K562 (cell line): ENCODE results near the gene CHRNE. TPM values are rescaled to one million over a fixed set of nuclear protein-coding genes. Genes with fewer than 3 reads are reported as not detected.
A peak's percentile ranks its signal among the peaks of the same experiment; 100 is the strongest.

Experiments
- ATAC-seq: fragments of 200-7000 bp; cut with Tn5 transposase; 3 replicates; pipeline ENCODE4 v1.9.1; 2020; ENCODE audit warnings: moderate library complexity
- BruUV-seq: library from RNA; stranded (reverse); fragments of 400-500 nt; replicated peaks from 2 replicates; lab custom pipeline; 2021; lab: Mats Ljungman, UMichigan
- CTCF ChIA-PET: fragments of 300-600 bp; formaldehyde crosslinking; extraction: SDS; loops from one replicate; lab custom pipeline; 2021; ENCODE audit warnings: low intra/inter-chr PET ratio; lab: Yijun Ruan, JAX
- POLR2A ChIA-PET: fragments of 300-600, 350-650 bp; sonication (Branson Sonifier 250); formaldehyde crosslinking; extraction: SDS; loops from one replicate; lab custom pipeline; 2021; ENCODE audit warnings: antibody characterized with exemption, inconsistent platforms; lab: Yijun Ruan, JAX
- DNase-seq, 4 experiments: peaks; one replicate each; pipeline versions ENCODE4 v3.0.0 to v3.0.0-alpha.2; 2011 to 2018; ENCODE audit warnings: low spot score in 3 of 4, mixed read lengths in 3 of 4; ENCODE audit errors: extremely low read depth in 1 of 4
- FAIRE-seq: peaks from 2 replicates; lab custom pipeline; 2011; peaks lifted over from hg19 to GRCh38; lab: Jason Lieb, UNC
- H2AFZ ChIP-seq: 2 replicates; pipeline ENCODE4 v1.6.0; 2011; ENCODE audit warnings: low read depth, low read length, control low read depth, inconsistent platforms
- H3K27ac ChIP-seq: fragments of 200-600 bp; 3 replicates; pipeline ENCODE4 v1.8.0; 2011; ENCODE audit warnings: low read depth, mild to moderate bottlenecking, control low read depth, inconsistent platforms, low read length, moderate library complexity, mixed read lengths; ENCODE audit errors: extremely low read depth
- H3K27me3 ChIP-seq, 2 experiments: fragments of 300-600 bp in 1 of 2; 2 replicates in 1 of 2; 3 replicates in 1 of 2; pipeline versions ENCODE4 v1.6.0 to v1.8.0; 2011; ENCODE audit warnings: inconsistent platforms in 2 of 2, low read length in 2 of 2, mild to moderate bottlenecking in 1 of 2, mixed read lengths in 1 of 2, moderate library complexity in 1 of 2; ENCODE audit not compliant: control insufficient read depth in 2 of 2, insufficient read depth in 2 of 2
- H3K36me3 ChIP-seq: fragments of 300-600 bp; 3 replicates; pipeline ENCODE4 v1.8.0; 2011; ENCODE audit warnings: mild to moderate bottlenecking, low read length, inconsistent platforms; ENCODE audit not compliant: control insufficient read depth, insufficient read depth
- H3K4me1 ChIP-seq, 2 experiments: fragments of 200-600 bp in 1 of 2; replicated peaks in 1 of 2; 2 replicates in 1 of 2; 3 replicates in 1 of 2; pipeline versions ENCODE4 v1.5.1 to v1.8.0; 2011; ENCODE audit warnings: inconsistent platforms in 2 of 2, low read length in 2 of 2, mild to moderate bottlenecking in 1 of 2, mixed read lengths in 1 of 2, moderate library complexity in 1 of 2; ENCODE audit not compliant: control insufficient read depth in 2 of 2, insufficient read depth in 2 of 2
- H3K4me2 ChIP-seq: 2 replicates; pipeline ENCODE4 v1.6.1; 2011; ENCODE audit warnings: low read length, control low read depth, inconsistent platforms, mixed read lengths; ENCODE audit not compliant: insufficient read depth
- H3K4me3 ChIP-seq: fragments of 200-600 bp; sonication (generic), shearing (Covaris generic); 2 replicates; pipeline ENCODE4 v1.5.1; 2016; ENCODE audit warnings: control low read depth, inconsistent platforms
- H3K79me2 ChIP-seq: fragments of 200-600 bp; 3 replicates; pipeline ENCODE4 v1.8.0; 2011; ENCODE audit warnings: low read length, inconsistent platforms; ENCODE audit not compliant: control insufficient read depth, insufficient read depth
- H3K9ac ChIP-seq, 2 experiments: 2 replicates each; pipeline versions ENCODE4 v1.6.0 to v1.6.1; 2011; ENCODE audit warnings: low read depth in 2 of 2, low read length in 2 of 2, control low read depth in 1 of 2, inconsistent platforms in 1 of 2, mild to moderate bottlenecking in 1 of 2, mixed read lengths in 1 of 2; ENCODE audit not compliant: insufficient read depth in 1 of 2
- H3K9me1 ChIP-seq: one replicate; pipeline ENCODE4 v1.6.0; 2011; ENCODE audit warnings: inconsistent platforms, mild to moderate bottlenecking, low read length, moderate library complexity; ENCODE audit not compliant: control insufficient read depth, insufficient read depth
- H3K9me3 ChIP-seq: replicated peaks from 2 replicates; pipeline ENCODE4 v1.5.1; 2011; ENCODE audit warnings: low read depth, low read length, inconsistent platforms; ENCODE audit not compliant: control insufficient read depth, insufficient read depth
- H4K20me1 ChIP-seq: replicated peaks from 2 replicates; pipeline ENCODE4 v1.6.1; 2011; ENCODE audit warnings: low read length, inconsistent platforms, mixed read lengths; ENCODE audit not compliant: control insufficient read depth, insufficient read depth
- ARID1B ChIP-seq: fragments of 450-650 bp; IDR thresholded peaks from 2 replicates; pipeline ENCODE4 v1.6.1; 2016; ENCODE audit warnings: antibody characterized with exemption, mild to moderate bottlenecking, inconsistent platforms
- ATF3 ChIP-seq, 2 experiments: fragments of 450-650 bp in 1 of 2; sonication (generic) in 1 of 2; formaldehyde crosslinking in 1 of 2; IDR thresholded peaks in 1 of 2; conservative IDR thresholded peaks in 1 of 2; 2 replicates each; pipeline versions ENCODE4 v1.6.1 to v1.8.1; 2016 to 2023; ENCODE audit warnings: mild to moderate bottlenecking in 2 of 2, moderate library complexity in 2 of 2, inconsistent platforms in 1 of 2, missing genetic modification reagents in 1 of 2
- BMI1 ChIP-seq: fragments of 150-350 bp; IDR thresholded peaks from 2 replicates; pipeline ENCODE4 v1.6.1; 2014; ENCODE audit warnings: low read length
- C11orf30 ChIP-seq: fragments of 450-650 bp; IDR thresholded peaks from 2 replicates; pipeline ENCODE4 v1.6.1; 2016; ENCODE audit warnings: low read depth, mild to moderate bottlenecking
- HLTF ChIP-seq: fragments of 450-650 bp; IDR thresholded peaks from 2 replicates; pipeline ENCODE4 v1.6.1; 2016
- JUN ChIP-seq, 2 experiments: sonication (generic) in 1 of 2; formaldehyde crosslinking in 1 of 2; IDR thresholded peaks; 2 replicates each; pipeline versions ENCODE4 v1.6.1 to v1.8.0; 2012 to 2022; ENCODE audit warnings: borderline replicate concordance in 2 of 2, mild to moderate bottlenecking in 2 of 2, improper control_type of control experiment in 1 of 2, low read depth in 1 of 2, low read length in 1 of 2, missing genetic modification reagents in 1 of 2
- POLR2AphosphoS2 ChIP-seq: IDR thresholded peaks from 2 replicates; pipeline ENCODE4 v1.6.1; 2012; ENCODE audit warnings: low read length, improper control_type of control experiment
- RBM34 ChIP-seq: fragments of 200-400 bp; formaldehyde crosslinking; IDR thresholded peaks from 2 replicates; pipeline ENCODE4 v1.6.1; 2018; ENCODE audit warnings: low read length, borderline replicate concordance; ENCODE audit not compliant: insufficient read depth
- SMARCA4 ChIP-seq: fragments of 450-650 bp; IDR thresholded peaks from 2 replicates; pipeline ENCODE4 v1.6.1; 2016
- STAT5B ChIP-seq: fragments of 250-450 bp; sonication (Bioruptor Pico); IDR thresholded peaks from 2 replicates; pipeline ENCODE4 v1.8.0; 2021; ENCODE audit warnings: mild to moderate bottlenecking, inconsistent platforms
- TBL1XR1 ChIP-seq, 2 experiments: IDR thresholded peaks; 2 replicates each; pipeline ENCODE4 v1.6.1; 2012; ENCODE audit warnings: improper control_type of control experiment in 2 of 2, low read length in 2 of 2, mild to moderate bottlenecking in 1 of 2
- ZEB2 ChIP-seq: fragments of 450-650 bp; IDR thresholded peaks from 2 replicates; pipeline ENCODE4 v1.6.1; 2016
- WGBS: fragments of 100-300 bp; shearing (Covaris generic); methylation state at CpG from one replicate; pipeline ENCODE4 v1.1.6; 2016; ENCODE audit warnings: low coverage, mixed read lengths; ENCODE audit not compliant: insufficient coverage; ENCODE audit errors: missing lambda C conversion rate; 5-methylcytosine and 5-hydroxymethylcytosine counted together
- in situ Hi-C: fragments of 300-500 bp; cut with MboI; formaldehyde crosslinking; loops from 4 replicates; pipeline ENCODE4 v1.15.0; 2018; ENCODE audit warnings: inconsistent platforms, mixed read lengths
- intact Hi-C: fragments of 100-400 bp; cut with micrococcal nuclease; formaldehyde crosslinking; loops from 2 replicates; pipeline ENCODE4 v1.14.2; 2022
- polyA plus RNA-seq, 8 experiments: library from polyadenylated mRNA; depleted of rRNA in 4 of 8; stranded (reverse) in 5 of 8; unstranded in 3 of 8; fragments of >200 nt; fragmentation: Nextera tagmentation in 2 of 8; fragmentation: Illumina TruSeq in 1 of 8; extraction: Ambion mirVana in 2 of 8; extraction: Trizol in 1 of 8; gene quantifications; 2 replicates each; pipeline versions ENCODE4 v1.2.1 to v1.2.3, GENCODE V29; 2011 to 2014; ENCODE audit warnings: inconsistent platforms in 1 of 8, missing spikeins in 1 of 8
- total RNA-seq, 7 experiments: library from RNA; depleted of rRNA in 6 of 7; stranded (reverse); fragments of >200 nt in 6 of 7; fragmentation: Illumina TruSeq in 2 of 7; extraction: Trizol in 2 of 7; gene quantifications; 2 replicates each; pipeline versions ENCODE4 v1.2.1 to v1.2.3, GENCODE V29; 2011 to 2021; ENCODE audit warnings: low replicate concordance in 1 of 7
- TF ChIP-seq, protein P1 (sequence below): sonication (generic); formaldehyde crosslinking; IDR thresholded peaks from 2 replicates; pipeline ENCODE4 v1.8.0; 2023; ENCODE audit warnings: missing genetic modification reagents, mild to moderate bottlenecking, borderline replicate concordance
- TF ChIP-seq, protein P2 (sequence below): sonication (generic); IDR thresholded peaks from 2 replicates; pipeline ENCODE4 v1.6.1; 2016

Gene CHRNE
- total and polyA plus RNA-seq, 9 of the 15 experiments (the other 6 are each of a cell fraction or from before 2014, with no cell fraction given): not detected

- CTCF ChIA-PET: no interaction called here
- Histone ChIP-seq H3K9ac (peak overlapping the region; percentile 30 to 50; a peak in 2 of 4 replicates), H3K36me3 (peaks cover 65% of the 10 kb centered on the region)
- TF ChIP-seq JUN (IDR thresholded peaks at IDR 0.05; ENCODE audit: borderline replicate concordance, low read depth, low read length): peak; percentile 93
- no peak for TF ChIP-seq JUN (CRISPR knock-in tag; IDR thresholded peaks at IDR 0.05; ENCODE audit: borderline replicate concordance)
- TF ChIP-seq STAT5B (CRISPR knock-in tag): no peak
- no peak for TF ChIP-seq BMI1
- TF ChIP-seq, protein P1, sequence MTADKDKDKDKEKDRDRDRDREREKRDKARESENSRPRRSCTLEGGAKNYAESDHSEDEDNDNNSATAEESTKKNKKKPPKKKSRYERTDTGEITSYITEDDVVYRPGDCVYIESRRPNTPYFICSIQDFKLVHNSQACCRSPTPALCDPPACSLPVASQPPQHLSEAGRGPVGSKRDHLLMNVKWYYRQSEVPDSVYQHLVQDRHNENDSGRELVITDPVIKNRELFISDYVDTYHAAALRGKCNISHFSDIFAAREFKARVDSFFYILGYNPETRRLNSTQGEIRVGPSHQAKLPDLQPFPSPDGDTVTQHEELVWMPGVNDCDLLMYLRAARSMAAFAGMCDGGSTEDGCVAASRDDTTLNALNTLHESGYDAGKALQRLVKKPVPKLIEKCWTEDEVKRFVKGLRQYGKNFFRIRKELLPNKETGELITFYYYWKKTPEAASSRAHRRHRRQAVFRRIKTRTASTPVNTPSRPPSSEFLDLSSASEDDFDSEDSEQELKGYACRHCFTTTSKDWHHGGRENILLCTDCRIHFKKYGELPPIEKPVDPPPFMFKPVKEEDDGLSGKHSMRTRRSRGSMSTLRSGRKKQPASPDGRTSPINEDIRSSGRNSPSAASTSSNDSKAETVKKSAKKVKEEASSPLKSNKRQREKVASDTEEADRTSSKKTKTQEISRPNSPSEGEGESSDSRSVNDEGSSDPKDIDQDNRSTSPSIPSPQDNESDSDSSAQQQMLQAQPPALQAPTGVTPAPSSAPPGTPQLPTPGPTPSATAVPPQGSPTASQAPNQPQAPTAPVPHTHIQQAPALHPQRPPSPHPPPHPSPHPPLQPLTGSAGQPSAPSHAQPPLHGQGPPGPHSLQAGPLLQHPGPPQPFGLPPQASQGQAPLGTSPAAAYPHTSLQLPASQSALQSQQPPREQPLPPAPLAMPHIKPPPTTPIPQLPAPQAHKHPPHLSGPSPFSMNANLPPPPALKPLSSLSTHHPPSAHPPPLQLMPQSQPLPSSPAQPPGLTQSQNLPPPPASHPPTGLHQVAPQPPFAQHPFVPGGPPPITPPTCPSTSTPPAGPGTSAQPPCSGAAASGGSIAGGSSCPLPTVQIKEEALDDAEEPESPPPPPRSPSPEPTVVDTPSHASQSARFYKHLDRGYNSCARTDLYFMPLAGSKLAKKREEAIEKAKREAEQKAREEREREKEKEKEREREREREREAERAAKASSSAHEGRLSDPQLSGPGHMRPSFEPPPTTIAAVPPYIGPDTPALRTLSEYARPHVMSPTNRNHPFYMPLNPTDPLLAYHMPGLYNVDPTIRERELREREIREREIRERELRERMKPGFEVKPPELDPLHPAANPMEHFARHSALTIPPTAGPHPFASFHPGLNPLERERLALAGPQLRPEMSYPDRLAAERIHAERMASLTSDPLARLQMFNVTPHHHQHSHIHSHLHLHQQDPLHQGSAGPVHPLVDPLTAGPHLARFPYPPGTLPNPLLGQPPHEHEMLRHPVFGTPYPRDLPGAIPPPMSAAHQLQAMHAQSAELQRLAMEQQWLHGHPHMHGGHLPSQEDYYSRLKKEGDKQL (CRISPR knock-in tag): no peak
- no peak for TF ChIP-seq ZEB2
- TF ChIP-seq, protein P2, sequence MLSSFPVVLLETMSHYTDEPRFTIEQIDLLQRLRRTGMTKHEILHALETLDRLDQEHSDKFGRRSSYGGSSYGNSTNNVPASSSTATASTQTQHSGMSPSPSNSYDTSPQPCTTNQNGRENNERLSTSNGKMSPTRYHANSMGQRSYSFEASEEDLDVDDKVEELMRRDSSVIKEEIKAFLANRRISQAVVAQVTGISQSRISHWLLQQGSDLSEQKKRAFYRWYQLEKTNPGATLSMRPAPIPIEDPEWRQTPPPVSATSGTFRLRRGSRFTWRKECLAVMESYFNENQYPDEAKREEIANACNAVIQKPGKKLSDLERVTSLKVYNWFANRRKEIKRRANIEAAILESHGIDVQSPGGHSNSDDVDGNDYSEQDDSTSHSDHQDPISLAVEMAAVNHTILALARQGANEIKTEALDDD: peak; percentile 59
- TF ChIP-seq ATF3 (IDR thresholded peaks at IDR 0.05): peak; percentile 96
- 0 out of 2 replicates have a peak, but pooled peaks have one; percentile 62 for TF ChIP-seq ATF3 (CRISPR knock-in tag; conservative IDR thresholded peaks at IDR 0.05)
- TF ChIP-seq RBM34: no peak
- peak in 1 of 2 experiments; percentile 22; a peak in 1 of 4 replicates for TF ChIP-seq TBL1XR1 (IDR thresholded peaks at IDR 0.05; ENCODE audit: low read length in 2 of 2)
- peak; percentile 39 for TF ChIP-seq C11orf30
- TF ChIP-seq POLR2AphosphoS2: peak; percentile 85
- peak; percentile 60; the same call in 1 of the 2 replicates for TF ChIP-seq SMARCA4
- TF ChIP-seq HLTF: no peak
- TF ChIP-seq ARID1B: peak; percentile 63; the same call in 1 of the 2 replicates
Measured at GRCh38 chr17:4945176-4945943, 42.5 kb upstream of the CHRNE start.

More at GRCh38 chr17:4945176-4945943, 42.5 kb upstream of the CHRNE start:
- in situ Hi-C loops (no loop called here), intact Hi-C loops (loop anchor here (1.0 kb wide), 1 partner anchor 22 kb away; the partner anchor contains the start of gene SPAG7)
- BruUV-seq: no TSS peak
- Histone ChIP-seq H3K4me1 (peaks cover 20 to 34% of the 10 kb centered on the region in 2 experiments; a peak in 4 of 5 replicates), H3K4me2 (peak overlapping the region; percentile 93), H3K27me3 (no peaks in the 10 kb centered on the region), H3K79me2 (peaks cover 83% of the 10 kb centered on the region), H3K27ac (peak overlapping the region; percentile 79), H3K9me3 (no peaks in the 10 kb centered on the region), H3K4me3 (peak overlapping the region; percentile 97; the same call in 1 of the 2 replicates), H4K20me1 (peaks cover 22% of the 10 kb centered on the region), H3K9me1 (no peaks in the 10 kb centered on the region), H2AFZ (no peak overlapping the region)
- ATAC-seq: peak; percentile 75
- 18% methylated on average over 7 of the region's 7 CpGs for WGBS
- POLR2A ChIA-PET: interaction anchor here (0.6 to 3.2 kb wide), 4 partner anchors 18 to 813 kb away, joined by 3 to 21 read pairs (median 3); partner anchors contain the start of gene SPAG7
- DNase-seq: peak; percentile 39 to 87 (median 57)
- peak; percentile 97 for FAIRE-seq
